Measurements from ENCODE around the gene PLEKHG5.
"Not testable (repeated sequence)": the region's sequence is repeated elsewhere in the genome, so short reads cannot be mapped to it uniquely, and the experiment has no call there.

DNA sequence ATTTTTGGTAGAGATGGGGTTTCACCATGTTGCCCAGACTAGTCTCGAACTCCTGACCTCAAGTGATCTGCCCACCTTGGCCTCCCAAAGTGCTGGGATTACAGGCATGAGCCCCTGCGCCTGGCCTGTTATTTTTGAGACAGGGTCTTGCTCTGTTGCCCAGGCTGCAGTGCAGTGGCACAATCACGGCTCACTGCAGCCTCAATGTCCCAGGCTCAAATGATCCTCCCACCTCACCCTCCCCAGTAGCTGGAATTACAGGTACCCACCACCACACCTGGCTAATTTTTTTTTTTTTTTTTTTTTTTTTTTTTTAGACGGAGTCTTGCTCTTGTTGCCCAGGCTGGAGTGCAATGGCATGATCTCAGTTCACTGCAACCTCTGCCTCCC, 2.4 kb upstream of the PLEKHG5 start:
- TF ChIP-seq, protein P1, sequence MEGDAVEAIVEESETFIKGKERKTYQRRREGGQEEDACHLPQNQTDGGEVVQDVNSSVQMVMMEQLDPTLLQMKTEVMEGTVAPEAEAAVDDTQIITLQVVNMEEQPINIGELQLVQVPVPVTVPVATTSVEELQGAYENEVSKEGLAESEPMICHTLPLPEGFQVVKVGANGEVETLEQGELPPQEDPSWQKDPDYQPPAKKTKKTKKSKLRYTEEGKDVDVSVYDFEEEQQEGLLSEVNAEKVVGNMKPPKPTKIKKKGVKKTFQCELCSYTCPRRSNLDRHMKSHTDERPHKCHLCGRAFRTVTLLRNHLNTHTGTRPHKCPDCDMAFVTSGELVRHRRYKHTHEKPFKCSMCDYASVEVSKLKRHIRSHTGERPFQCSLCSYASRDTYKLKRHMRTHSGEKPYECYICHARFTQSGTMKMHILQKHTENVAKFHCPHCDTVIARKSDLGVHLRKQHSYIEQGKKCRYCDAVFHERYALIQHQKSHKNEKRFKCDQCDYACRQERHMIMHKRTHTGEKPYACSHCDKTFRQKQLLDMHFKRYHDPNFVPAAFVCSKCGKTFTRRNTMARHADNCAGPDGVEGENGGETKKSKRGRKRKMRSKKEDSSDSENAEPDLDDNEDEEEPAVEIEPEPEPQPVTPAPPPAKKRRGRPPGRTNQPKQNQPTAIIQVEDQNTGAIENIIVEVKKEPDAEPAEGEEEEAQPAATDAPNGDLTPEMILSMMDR (conservative IDR thresholded peaks at IDR 0.05 in 1 of 2, IDR thresholded peaks at IDR 0.05 in 1 of 2; ENCODE audit: low read depth in 1 of 2, low read length in 2 of 2) = not testable (repeated sequence)
- TF ChIP-seq EZH2 (IDR thresholded peaks at IDR 0.05; ENCODE audit: low read length, missing control alignments) = not testable (repeated sequence)
